IPS-NIHi7 (cell line): ENCODE results near the gene CMTM5.

Source experiments
- DNase-seq: peaks from one replicate; pipeline ENCODE4 v3.0.0; 2012; ENCODE audit warnings: mixed read lengths; ENCODE audit errors: extremely low spot score

Gene CMTM5

GRCh38 chr14:23376482-23377197, at the start of gene CMTM5:
Gene CMTM5, plus strand, starts transcription at chr14:23377046. Its CDS starts 206 bp downstream, at chr14:23377252.
- DNase-seq = peak; percentile 68

GRCh38 chr14:23327947-23328744, 48.7 kb upstream of the CMTM5 start:
- DNase-seq = peak; percentile 78

- DNase-seq = no peak
Observed at GRCh38 chr14:23335623-23336022, 41.2 kb upstream of the CMTM5 start.

GRCh38 chr14:23339506-23340268, 37.2 kb upstream of the CMTM5 start:
- DNase-seq = no peak

- no peak for DNase-seq
Observed at GRCh38 chr14:23344481-23344880, 32.4 kb upstream of the CMTM5 start.

- DNase-seq = peak; percentile 36
Observed at GRCh38 chr14:23345987-23346692, 30.7 kb upstream of the CMTM5 start.

- DNase-seq = peak; percentile 26
Observed at GRCh38 chr14:23346693-23347405, 30.0 kb upstream of the CMTM5 start.

- DNase-seq = no peak
Observed at GRCh38 chr14:23347406-23348296, 29.2 kb upstream of the CMTM5 start.

- no peak for DNase-seq
Observed at GRCh38 chr14:23348297-23348655, 28.6 kb upstream of the CMTM5 start.

- no peak for DNase-seq
Observed at GRCh38 chr14:23349156-23349845, 27.5 kb upstream of the CMTM5 start.

- peak; percentile 67 for DNase-seq
Observed at GRCh38 chr14:23351681-23352505, 25.0 kb upstream of the CMTM5 start.

GRCh38 chr14:23352506-23353432, 24.1 kb upstream of the CMTM5 start, which contains the start of gene SLC22A17:
Gene SLC22A17, minus strand, starts transcription at chr14:23352887.
- peak; percentile 90 for DNase-seq

GRCh38 chr14:23353433-23353780, 23.4 kb upstream of the CMTM5 start:
- no peak for DNase-seq

- no peak for DNase-seq
Observed at GRCh38 chr14:23354990-23355389, 21.9 kb upstream of the CMTM5 start.

GRCh38 chr14:23355871-23356435, 20.9 kb upstream of the CMTM5 start:
- no peak for DNase-seq

- DNase-seq = no peak
Observed at GRCh38 chr14:23356662-23357061, 20.2 kb upstream of the CMTM5 start.

- DNase-seq = no peak
Observed at GRCh38 chr14:23357261-23357660, 19.6 kb upstream of the CMTM5 start.
